SK-N-SH (cell line): ENCODE results near the gene ALAD.

ENCODE experiments used
- EP300 ChIP-seq, 2 experiments: IDR thresholded peaks; 2 replicates each; pipeline versions ENCODE4 v1.4.0 to v1.6.1; 2012; ENCODE audit warnings: borderline replicate concordance in 1 of 2, low read depth in 1 of 2, low read length in 1 of 2
- EZH2phosphoT487 ChIP-seq: fragments of 200-600 bp; sonication (generic); IDR thresholded peaks from 2 replicates; pipeline ENCODE4 v1.6.1; 2017; ENCODE audit warnings: low read depth, mixed run types, mild to moderate bottlenecking, antibody characterized with exemption, moderate library complexity, borderline replicate concordance
- FOXM1 ChIP-seq: IDR thresholded peaks from 2 replicates; pipeline ENCODE4 v1.4.0; 2012; ENCODE audit warnings: low read depth, mild to moderate bottlenecking
- GATA2 ChIP-seq: sonication (generic); formaldehyde crosslinking; IDR thresholded peaks from 2 replicates; pipeline ENCODE4 v1.5.0; 2020; ENCODE audit warnings: mild to moderate bottlenecking, missing genetic modification reagents
- MXI1 ChIP-seq: IDR thresholded peaks from 2 replicates; pipeline ENCODE4 v1.6.1; 2012; ENCODE audit warnings: mild to moderate bottlenecking, low read depth, low read length, improper control_type of control experiment
- NRF1 ChIP-seq: IDR thresholded peaks from 2 replicates; pipeline ENCODE4 v1.6.1; 2012; ENCODE audit warnings: low read depth, mild to moderate bottlenecking, low read length
- RAD21 ChIP-seq: IDR thresholded peaks from 2 replicates; pipeline ENCODE4 v1.6.1; 2012; ENCODE audit warnings: mild to moderate bottlenecking, low read length
- SIN3A ChIP-seq: IDR thresholded peaks from 2 replicates; pipeline ENCODE4 v1.6.1; 2012; ENCODE audit warnings: low read depth, mild to moderate bottlenecking, low read length, moderate library complexity, borderline replicate concordance
- YY1 ChIP-seq: IDR thresholded peaks from 2 replicates; pipeline ENCODE4 v1.4.0; 2012; ENCODE audit warnings: low read depth, mild to moderate bottlenecking
- TF ChIP-seq, protein P1 (sequence below): fragments of 200-600 bp; sonication (generic); IDR thresholded peaks from 2 replicates; pipeline ENCODE4 v1.6.1; 2017; ENCODE audit warnings: antibody characterized with exemption, mild to moderate bottlenecking, moderate library complexity
- TF ChIP-seq, protein P2 (sequence below): IDR thresholded peaks from 2 replicates; pipeline ENCODE4 v1.6.1; 2012; ENCODE audit warnings: mild to moderate bottlenecking, low read depth, low read length, moderate library complexity
- TF ChIP-seq, protein P3 (sequence below): IDR thresholded peaks from 2 replicates; pipeline ENCODE4 v1.4.0; 2012; ENCODE audit warnings: low read depth, borderline replicate concordance
- TF ChIP-seq, protein P4 (sequence below): fragments of 150-350 bp; IDR thresholded peaks from 2 replicates; pipeline ENCODE4 v1.6.1; 2016; ENCODE audit warnings: mild to moderate bottlenecking, low read depth, low read length

DNA sequence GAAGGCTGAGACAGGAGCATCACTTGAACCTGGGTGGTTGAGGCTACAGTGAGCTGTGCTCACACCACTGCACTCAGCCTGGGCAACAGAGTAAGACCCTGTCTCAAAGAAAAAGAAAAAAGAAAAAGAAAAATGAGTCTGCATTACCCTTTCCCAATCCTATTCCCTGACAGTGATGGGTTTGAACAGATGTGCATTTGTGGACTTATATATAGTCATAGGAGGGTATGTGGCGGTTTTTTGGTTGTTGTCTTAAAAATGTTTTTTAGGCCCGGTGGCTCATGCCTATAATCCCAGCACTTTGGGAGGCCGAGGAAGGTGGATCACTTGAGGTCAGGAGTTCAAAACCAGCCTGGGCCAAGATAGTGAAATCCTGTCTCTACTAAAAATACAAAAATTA, 37.7 kb downstream of the ALAD start:
- TF ChIP-seq, protein P1, sequence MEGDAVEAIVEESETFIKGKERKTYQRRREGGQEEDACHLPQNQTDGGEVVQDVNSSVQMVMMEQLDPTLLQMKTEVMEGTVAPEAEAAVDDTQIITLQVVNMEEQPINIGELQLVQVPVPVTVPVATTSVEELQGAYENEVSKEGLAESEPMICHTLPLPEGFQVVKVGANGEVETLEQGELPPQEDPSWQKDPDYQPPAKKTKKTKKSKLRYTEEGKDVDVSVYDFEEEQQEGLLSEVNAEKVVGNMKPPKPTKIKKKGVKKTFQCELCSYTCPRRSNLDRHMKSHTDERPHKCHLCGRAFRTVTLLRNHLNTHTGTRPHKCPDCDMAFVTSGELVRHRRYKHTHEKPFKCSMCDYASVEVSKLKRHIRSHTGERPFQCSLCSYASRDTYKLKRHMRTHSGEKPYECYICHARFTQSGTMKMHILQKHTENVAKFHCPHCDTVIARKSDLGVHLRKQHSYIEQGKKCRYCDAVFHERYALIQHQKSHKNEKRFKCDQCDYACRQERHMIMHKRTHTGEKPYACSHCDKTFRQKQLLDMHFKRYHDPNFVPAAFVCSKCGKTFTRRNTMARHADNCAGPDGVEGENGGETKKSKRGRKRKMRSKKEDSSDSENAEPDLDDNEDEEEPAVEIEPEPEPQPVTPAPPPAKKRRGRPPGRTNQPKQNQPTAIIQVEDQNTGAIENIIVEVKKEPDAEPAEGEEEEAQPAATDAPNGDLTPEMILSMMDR: no peak
- no peak for TF ChIP-seq MXI1
- no peak for TF ChIP-seq NRF1
- TF ChIP-seq, protein P2, sequence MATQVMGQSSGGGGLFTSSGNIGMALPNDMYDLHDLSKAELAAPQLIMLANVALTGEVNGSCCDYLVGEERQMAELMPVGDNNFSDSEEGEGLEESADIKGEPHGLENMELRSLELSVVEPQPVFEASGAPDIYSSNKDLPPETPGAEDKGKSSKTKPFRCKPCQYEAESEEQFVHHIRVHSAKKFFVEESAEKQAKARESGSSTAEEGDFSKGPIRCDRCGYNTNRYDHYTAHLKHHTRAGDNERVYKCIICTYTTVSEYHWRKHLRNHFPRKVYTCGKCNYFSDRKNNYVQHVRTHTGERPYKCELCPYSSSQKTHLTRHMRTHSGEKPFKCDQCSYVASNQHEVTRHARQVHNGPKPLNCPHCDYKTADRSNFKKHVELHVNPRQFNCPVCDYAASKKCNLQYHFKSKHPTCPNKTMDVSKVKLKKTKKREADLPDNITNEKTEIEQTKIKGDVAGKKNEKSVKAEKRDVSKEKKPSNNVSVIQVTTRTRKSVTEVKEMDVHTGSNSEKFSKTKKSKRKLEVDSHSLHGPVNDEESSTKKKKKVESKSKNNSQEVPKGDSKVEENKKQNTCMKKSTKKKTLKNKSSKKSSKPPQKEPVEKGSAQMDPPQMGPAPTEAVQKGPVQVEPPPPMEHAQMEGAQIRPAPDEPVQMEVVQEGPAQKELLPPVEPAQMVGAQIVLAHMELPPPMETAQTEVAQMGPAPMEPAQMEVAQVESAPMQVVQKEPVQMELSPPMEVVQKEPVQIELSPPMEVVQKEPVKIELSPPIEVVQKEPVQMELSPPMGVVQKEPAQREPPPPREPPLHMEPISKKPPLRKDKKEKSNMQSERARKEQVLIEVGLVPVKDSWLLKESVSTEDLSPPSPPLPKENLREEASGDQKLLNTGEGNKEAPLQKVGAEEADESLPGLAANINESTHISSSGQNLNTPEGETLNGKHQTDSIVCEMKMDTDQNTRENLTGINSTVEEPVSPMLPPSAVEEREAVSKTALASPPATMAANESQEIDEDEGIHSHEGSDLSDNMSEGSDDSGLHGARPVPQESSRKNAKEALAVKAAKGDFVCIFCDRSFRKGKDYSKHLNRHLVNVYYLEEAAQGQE: no peak
- TF ChIP-seq, protein P3, sequence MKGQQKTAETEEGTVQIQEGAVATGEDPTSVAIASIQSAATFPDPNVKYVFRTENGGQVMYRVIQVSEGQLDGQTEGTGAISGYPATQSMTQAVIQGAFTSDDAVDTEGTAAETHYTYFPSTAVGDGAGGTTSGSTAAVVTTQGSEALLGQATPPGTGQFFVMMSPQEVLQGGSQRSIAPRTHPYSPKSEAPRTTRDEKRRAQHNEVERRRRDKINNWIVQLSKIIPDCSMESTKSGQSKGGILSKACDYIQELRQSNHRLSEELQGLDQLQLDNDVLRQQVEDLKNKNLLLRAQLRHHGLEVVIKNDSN: no peak
- TF ChIP-seq, protein P4, sequence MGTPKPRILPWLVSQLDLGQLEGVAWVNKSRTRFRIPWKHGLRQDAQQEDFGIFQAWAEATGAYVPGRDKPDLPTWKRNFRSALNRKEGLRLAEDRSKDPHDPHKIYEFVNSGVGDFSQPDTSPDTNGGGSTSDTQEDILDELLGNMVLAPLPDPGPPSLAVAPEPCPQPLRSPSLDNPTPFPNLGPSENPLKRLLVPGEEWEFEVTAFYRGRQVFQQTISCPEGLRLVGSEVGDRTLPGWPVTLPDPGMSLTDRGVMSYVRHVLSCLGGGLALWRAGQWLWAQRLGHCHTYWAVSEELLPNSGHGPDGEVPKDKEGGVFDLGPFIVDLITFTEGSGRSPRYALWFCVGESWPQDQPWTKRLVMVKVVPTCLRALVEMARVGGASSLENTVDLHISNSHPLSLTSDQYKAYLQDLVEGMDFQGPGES: no peak
- TF ChIP-seq EZH2phosphoT487: no peak
- TF ChIP-seq SIN3A: no peak
- TF ChIP-seq YY1: no peak
- no peak for TF ChIP-seq RAD21
- TF ChIP-seq EP300 (IDR thresholded peaks at IDR 0.05; ENCODE audit: borderline replicate concordance in 1 of 2, low read depth in 1 of 2, low read length in 1 of 2): no peak
- TF ChIP-seq FOXM1: no peak
- TF ChIP-seq GATA2: no peak
